Left kidney (tissue), 2 donors: Measurements from ENCODE around the gene MAD1L1. TPM values are rescaled to one million over a fixed set of nuclear protein-coding genes. Genes with fewer than 3 reads are reported as not detected.

Experiments used
- DNase-seq: peaks from one replicate; pipeline ENCODE4 v3.0.0-alpha.2; 2013
- polyA plus RNA-seq: library from polyadenylated mRNA; unstranded; fragments of 120-200 nt; gene quantifications from one replicate; pipeline ENCODE4 v1.2.1, GENCODE V29; 2013; ENCODE audit not compliant: insufficient read length

MAD1L1 gene
- polyA plus RNA-seq, 1 donor = 21.8 TPM

DNA sequence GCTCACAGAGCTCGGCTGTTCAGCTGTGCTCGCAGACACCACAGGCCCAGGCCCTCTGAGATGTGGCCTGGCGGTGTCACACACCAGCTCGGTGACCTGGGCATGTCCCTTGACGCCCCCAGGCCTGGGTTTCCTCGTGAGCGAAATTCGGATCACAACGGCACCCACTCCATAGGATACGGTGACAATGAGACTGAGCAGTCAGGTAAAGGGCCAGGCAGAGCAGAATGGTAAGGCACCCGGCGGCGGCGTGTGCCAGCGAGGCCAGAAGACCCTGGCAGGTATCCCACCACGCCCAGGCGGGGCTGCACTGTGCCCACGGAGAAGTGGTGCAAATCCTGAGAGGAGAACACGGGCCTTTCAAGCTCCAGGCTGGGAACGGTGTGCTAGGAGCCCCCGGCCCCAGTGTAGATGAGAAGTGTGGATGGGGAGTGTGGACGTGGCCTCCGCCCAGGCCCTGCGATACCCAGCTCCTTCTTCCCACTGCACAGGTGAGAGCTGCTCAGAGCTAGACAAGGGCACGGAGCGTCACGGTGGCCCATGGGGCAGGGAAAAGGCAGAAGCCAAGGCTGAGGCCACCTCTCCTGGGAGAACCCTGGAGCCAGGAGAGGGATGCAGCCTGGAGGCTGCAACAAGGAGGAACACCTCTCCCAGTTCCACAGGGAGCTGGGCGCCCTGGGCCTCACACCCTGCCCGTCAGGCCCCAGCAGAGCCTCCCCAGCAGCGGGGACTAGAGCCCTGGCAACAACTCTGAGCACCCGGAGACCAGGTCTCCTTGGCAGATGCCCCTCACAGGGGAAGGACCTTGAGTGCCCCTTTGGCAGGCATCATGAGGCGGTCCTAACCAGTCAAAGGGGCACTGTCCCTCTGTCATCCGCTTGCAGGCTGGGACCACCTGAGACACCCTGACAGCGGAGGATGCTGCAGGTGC, 219.1 kb downstream of the MAD1L1 start:
- no peak for DNase-seq

DNA sequence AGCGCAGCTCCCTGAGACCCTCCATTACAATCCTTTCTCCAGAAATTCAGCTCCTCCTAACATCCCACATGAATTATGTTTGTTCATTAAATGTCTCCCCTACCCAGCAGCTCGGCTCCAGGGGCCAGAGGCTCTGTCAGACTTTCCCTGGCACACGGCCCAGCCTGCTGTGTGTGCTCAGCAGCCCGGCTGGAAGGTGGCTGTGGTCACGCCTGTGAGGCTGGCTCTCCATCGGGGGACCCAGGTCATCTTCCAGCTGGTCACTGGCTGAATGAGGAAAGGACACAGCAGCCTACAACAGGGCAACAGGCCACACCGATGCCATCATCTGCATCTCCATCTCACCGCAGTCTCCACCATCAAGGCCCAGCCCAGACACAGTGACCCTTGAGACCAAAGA, 219.8 kb downstream of the MAD1L1 start:
- DNase-seq = peak; percentile 55

DNA sequence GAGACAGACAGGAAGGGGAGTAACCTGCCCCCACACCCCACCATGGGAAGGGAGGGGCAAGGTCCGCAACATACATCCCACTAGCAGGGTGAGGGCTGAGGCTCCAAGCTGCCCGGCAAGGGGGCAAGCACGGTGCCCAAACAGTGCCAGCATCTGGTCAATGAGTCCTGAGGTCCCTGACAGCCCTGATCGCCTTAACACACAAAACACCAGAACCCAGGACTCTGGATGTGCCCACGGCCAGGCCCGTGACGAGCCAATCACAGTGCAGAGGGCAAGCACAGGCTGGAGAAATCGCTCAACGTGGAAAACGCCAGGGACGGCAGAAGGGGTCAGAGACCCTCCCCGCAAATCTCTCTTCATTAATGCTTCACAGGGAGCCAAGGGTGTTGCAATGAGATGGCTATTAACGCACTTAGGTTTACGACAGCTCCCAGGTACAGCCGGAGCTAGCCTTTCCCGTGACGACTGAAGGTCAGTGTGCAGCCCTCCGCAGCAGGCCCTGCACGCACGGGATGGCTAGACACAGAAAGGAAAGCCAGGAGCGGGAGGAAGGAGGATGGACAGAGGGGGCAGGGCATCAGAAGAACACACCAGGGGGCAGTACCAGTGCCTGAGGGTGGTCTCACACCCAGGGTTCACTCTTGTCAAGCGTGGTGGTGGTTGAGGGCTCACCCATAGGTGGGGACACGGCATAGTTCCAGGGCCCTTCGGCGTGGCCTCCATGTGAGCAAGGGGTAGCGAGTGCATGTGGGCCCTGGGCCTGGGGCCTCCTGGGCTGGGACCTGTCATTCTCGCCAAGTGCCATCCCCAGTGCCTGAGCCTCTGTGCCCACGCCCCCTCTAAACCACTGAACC, 220.5 kb downstream of the MAD1L1 start:
- no peak for DNase-seq

DNA sequence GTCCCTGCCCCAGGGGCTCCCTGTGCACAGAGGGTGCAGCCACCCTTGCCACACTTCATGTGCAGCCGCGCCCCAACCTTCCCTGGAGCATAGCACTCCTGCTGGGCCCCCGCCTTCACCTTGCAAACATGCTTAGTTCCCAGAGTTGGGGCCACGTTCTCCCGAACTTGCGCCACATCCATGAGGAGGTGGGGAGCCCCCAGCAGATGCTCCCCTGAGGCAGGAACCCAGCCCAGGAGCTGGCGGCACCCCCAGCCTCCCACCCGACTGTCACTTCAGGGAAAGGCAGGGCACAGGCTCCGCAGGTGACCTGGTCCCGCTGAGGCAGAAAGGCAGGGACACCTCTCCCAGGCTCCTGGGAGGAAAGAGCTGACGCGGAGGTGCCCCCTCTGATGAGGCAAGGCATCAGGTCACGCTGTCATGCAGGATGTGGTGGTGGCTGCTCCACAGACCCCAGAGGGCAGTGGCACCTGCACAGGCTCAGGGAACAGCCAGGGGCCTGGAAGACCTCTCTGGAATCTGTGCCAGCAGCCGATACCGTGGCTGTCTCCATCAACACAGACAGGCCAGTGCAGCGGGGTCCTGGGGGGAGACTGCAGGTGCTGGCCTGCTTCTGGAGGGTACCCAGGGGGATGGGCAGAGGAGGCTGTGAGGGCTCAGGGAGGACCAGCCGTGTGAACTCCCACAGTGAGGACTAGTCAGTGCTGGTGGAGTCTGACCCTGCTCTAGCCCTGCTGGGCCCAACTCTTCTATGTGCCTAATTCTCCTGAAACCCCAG, 221.3 kb downstream of the MAD1L1 start:
- DNase-seq = no peak

DNA sequence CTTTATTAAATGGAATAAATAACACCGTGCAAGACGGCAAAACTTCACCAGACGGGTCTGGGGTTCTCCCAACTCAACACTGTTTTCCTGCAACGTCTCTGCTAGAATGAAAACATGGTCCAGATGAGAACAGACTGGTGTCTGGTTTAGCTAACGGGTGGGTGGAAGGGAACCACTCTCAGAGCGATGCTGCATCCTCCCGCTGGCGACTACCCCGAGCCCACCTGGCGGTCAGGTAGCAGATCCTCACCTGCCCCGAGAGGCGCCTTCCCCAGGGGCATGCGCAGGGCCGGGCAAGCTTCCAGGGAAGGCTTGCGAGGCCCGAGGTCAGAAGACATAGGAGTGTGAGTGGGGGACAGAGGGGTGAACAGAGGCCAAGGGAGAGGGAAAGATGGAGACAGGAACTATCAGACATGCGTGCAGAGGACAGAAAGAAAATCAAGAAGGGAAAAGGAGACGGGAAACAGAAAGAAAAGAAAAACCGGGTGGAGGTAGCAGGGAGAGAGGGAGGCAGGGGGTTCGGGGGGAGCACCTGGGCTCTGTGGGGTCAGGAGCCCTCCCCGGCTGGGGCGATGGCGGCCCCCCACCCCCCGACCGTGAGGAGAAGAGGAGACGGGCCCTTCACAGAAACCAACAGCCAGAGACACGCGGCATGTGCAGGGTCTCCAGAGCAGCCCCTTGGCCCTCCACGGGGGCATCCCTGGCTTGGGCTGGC, 222.0 kb downstream of the MAD1L1 start:
- no peak for DNase-seq

DNA sequence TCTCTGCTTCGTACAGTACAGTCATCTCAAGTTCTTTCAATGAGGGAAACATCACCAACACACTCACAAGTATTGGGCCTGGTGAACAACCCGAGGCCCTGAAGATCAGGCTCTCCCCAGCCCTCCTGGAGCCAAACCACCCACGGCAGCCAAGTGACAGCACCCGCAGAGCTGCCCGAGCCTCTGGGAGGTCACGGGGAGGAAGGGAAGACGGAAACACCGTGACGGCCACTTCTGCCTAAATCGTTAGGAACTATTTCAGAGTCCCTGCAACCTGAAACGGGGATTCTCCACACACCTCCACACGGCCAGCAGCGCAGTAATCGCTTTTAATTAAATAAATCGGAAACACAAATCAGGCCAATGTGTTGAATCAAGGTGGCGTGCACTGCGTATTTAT, 222.6 kb downstream of the MAD1L1 start:
- no peak for DNase-seq

DNA sequence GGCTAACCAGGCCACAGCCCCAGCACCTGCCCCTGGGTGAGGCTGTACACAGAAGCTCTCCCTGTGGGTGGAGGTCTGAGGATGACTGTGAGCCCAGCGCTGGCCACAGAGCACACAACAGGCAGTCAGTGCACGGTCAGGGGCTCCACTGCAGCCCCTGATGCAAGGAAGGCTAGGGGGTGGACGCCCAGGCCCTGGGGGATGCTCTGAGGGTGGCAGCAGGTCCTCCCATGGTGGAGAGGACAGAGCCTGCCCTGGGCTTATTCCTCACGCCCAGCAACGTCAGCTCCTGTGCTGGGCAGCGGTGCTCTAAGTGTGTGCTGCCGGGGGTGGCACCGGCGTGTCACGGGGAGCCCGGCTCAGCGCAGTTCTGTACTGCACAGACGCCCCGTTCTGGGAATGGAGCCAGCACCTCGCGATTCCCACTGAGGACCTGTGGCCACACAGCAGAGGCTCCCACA, 223.2 kb downstream of the MAD1L1 start:
- no peak for DNase-seq

DNA sequence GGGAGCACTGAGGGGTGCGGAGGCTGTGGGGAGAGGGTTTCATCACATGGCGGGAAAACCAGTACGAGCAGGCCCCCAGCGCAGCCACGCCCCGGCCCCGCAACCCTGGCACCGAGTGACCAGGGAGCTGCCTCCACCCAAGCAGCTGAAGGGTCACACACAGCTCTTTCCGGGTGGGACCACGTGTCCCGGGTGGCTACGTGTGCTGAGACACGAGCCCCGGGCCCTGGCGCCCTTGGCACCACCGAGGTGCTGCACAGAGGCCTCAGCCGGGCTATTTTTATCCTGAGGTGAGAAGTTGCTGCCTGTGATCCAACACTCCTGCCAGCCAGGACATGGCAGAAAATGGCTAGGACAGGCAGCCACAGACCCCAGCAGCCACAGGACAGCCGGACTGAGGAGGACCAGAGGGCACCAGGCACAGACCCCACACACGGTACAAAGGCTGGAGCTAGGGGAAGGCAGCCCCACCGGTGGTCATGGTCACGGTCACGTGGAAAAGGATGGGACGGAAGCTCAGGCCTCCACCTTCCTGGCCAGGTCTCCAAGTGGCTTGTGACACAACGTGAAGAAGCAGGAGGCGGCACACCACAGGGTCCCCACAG, 223.7 kb downstream of the MAD1L1 start:
- no peak for DNase-seq

DNA sequence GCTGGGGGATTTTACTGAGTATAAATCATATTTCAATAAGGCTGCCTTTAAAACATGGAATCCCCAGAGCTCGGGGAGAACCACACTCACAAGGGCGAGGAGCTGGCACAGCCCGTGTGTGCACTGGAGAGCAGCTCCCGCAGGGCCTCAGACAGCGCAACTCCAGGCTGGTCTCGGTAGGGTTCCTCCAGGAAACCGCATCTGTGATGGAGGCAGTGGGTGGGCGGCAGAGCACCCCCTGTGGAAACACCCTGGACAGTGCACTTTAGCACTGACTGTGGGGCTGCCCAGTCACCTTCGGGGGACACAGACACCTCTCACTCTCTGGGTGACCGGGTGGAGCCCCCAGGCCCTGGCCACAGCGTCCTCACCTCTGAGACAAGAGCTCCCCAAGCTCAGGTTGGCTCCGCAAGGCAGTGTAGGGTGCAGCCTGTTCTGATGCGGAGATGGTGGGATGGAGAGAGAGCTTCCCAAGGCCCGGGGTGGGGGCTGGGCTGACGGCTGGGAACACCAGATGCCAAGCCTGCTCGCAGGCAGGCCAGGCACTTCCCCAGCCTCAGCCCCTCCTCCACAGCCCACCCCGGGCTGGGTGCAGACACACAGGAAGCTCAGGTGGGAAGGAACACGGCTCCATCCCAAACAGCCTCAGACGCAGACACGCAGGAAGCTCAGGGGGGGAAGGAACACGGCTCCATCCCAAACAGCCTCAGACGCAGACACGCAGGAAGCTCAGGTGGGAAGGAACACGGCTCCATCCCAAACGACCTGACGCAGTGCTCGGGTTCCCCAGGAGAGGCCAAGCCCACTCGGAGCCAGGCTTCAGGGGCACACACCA, 224.4 kb downstream of the MAD1L1 start:
- no peak for DNase-seq

DNA sequence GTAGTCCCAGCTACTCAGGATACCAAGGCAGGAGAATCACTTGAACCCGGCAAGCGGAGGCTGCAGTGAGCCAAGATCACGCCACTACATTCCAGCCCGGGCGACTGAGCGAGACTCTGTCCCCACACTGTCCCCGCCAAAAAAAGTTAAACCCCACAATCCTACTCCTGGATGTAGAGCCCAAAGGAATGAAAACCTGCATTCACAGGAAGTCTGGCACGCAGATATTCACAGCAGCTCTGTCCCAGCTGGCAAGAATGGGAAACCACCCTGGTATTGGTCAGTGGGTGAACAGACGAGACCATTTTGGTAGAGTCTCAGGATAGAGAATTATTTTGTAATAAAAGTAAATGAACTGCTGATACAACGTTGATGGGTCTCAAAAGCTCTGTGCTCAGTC, 225.2 kb downstream of the MAD1L1 start:
- DNase-seq = no peak

DNA sequence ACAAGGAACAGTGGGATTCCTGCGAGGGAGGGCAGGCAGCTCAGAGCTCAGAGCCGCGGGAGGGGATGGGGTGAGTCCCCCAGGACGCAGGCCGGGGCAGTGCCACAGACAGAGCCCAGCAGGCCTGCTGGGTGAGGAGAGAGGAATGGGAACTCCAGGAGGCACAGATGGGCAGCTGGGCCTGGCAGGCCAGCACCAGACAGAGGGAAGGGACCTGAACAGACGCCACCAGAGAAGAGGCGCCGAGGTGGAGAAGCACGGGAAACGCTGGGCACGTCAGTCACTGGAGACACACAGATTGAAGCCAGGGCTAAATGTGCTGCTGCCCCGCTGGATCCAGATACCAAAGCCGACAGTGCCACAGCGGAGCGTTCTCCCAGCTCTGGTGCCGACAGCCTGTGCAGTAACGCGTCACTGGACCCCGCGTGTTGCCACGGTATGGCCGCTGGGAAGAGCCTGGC, 225.8 kb downstream of the MAD1L1 start:
- DNase-seq = no peak

DNA sequence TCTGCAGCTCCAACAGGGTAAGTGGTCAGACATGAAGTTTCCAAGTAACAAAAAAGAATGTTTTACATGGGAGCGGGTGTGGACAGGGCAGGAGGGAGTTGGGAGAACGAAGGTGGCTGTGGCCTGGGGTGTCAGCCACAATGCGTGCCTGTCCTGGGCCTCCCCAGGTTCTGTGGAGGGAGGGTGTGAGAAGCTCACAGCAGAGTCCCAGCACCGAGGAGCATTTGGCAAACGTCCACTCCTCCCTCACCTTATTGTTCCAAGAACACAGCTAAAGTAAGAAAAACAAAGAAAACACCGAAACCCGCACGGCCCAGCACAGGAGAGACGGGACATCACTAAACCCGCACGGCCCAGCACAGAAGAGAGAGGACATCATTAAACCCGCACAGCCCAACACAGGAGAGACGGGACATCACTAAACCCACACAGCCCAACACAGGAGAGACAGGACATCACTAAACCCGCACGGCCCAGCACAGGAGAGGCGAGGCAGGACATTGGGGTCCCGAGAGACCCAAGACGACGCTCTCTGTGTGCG, 226.4 kb downstream of the MAD1L1 start:
- no peak for DNase-seq

DNA sequence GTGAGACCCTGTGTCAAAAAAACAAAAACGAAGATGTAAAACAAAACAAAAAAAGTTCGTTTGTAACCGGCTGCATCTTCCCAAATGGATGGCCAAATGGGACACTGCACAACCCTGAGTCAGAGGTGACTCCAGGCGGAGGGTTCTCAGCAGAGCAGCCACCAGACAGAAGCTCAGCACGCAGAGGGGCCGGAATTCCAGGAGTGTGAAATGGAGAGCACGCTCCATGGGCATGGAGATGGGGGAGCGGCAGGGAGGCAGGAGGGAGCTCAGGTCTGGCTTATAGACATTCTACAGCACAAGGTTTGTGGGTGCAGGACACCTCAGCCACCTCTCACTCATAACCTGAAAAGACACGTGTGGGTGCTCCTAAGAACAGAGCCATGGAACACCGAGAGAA, 227.0 kb downstream of the MAD1L1 start:
- DNase-seq = no peak

DNA sequence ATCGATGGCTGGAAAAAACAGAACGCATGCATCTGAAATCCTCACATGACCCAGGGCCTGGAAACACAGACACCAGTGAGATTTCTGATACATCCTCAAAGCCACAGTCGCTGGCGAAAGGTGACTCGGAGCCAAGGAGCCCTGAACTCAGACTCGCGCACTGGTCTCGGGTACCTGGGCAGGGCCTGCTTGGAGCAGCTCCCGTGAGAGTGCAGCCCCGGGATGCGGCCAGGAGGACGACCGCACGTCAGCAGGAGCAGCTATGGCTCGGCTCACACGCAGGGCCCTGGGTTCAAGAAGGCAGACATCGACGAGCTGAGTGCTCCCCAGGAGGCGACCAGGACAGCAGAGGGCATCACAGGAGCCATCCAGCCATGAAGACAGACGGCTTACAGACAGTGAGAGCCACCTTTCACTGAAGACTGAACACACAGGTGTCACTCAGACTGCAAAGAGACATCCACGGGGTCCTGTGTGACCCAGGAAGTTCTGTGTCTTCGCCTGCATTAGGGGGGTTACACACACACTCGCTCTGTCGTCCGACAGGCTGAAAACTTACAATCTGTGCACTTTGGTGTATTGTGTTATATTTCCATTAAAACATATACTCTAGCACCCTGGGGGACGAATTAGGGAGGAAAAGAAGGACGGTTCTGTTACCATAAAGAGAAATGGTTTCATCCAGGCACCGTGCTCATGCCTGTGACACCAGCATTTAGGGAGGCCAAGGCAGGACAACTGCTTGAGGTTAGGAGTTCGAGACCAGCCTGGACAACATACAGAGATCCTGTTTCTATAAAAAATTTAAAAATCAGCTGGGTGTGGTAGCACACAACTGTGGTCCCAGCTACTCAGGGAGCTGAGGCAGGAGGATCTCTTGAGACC, 227.7 kb downstream of the MAD1L1 start:
- no peak for DNase-seq

DNA sequence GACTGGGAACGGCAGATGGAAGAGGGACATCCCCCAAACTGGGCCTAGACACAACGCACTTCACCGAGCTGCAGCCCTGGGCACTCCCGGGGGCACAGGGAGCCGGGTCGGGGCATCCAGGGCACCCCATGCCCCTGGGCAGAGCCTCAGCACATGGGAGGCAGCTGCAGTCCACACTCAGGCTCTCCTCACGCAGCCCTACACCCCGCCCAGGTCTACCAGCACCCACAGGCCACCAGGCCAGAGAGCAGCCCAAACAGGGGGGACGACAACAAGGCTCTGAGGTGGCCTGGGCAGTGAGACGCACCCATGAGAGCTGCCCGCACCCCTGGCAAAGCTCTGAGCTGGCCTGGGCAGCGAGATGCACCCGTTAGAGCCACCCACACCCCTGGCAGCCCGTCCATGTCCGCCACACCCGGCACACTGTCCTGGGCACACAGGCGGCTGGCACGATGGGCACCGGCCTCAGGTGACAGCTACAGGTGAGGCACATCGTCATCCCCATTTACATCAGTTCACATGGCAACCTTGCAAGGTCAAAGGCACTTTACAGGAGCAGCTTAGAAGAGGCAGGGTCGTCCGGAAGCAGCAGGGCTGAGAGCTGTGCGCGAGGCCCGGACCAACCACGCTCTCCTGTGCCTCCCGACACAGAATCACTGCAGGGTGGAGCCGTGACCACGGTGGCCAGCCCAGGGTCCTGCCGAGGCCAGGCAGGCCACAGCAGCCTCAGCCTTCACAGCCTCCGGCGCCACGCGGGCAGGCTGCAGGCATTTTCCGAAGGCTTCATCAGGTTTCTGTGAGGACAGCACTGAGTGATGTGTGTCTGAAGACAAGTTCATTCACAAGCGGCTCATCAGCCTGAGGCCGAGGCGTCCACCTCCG, 228.6 kb downstream of the MAD1L1 start:
- DNase-seq = no peak

DNA sequence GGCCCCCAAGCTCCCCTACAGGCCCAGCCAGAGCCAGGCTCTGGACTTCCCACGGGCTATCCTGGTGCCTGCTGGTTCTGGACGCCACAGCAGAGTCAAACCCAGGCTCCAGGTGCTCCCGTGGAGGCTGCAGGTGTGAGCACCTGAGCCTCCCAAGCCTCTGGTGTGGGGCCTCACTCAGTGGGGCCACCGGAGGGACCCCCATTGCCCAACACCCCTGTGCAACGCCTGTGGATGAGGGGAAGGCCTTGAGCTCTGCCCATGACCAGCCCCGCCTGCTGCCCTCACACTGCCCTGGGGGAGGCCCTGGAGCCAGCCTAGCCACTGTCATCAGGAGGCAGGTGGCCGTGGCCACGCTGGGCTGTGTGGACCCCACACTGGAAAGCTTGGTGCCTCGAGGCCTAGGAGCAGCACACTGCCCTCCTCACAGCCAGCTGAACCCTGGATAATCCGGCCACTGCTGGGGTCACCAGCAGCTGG, 229.3 kb downstream of the MAD1L1 start:
- DNase-seq = no peak
